Measurements from ENCODE around the gene TSHZ2.

TSHZ2 gene

DNA sequence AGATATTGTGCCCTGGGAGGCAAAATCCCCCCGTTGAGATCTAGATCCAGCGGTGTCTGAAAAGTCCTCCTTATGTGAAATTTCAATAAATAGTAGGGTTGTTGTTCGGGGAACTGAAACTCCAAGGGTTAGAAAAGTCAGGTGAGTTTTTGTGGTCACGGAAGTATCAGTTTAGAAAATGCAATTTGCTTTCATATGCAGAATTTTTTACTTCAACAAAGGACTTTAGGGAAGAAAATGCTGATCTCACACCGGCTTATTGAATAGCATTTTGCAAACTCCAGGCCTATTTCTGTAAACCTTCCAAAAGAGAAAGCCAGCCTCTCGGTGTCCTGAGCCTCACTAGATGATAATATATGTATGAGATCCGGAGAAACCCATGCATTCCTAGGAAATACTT, 254.7 kb downstream of the TSHZ2 start:
- DNase-seq: no peak

- no peak for DNase-seq
Measured at GRCh38 chr20:53227523-53227922, 255.4 kb downstream of the TSHZ2 start.

DNA sequence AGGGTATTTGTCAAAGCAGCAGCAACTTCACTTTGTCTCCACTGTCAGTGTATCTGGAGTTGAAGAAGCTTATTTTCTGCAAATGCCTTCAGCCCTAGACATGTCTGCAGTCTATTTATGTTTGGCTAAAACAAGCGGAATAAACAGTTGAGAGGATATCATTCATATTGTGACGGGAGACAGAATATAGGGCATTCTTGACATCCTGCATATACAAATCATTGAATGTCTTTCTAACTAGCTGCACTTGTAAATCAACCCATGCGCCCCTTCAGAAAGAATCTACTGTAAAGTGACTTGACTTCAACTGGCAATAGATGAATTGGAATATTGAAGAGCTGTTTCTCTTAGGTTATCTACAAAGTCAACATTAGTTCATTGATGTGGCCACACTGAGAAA, 258.9 kb downstream of the TSHZ2 start:
- DNase-seq: no peak

DNA sequence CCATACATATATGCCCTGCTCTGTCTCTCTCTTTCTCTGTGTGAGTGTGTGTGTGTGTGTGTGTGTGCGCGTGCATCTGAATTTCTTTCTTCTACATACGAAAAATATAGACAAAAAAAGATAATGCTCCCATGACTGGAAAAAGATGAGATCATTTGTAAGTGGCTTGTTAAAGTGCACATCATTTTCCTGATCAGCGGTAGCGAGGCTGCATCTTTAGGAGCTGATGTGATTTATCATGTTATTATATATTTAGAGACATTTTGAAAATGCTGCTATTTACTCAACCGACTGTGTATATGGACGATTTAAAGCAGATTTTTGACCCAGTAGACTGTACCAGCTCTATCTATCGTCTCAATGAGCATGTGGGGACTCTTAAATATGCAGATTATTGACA, 265.3 kb downstream of the TSHZ2 start:
- DNase-seq: no peak

GRCh38 chr20:53238121-53238660, 266.0 kb downstream of the TSHZ2 start:
- DNase-seq: no peak

DNA sequence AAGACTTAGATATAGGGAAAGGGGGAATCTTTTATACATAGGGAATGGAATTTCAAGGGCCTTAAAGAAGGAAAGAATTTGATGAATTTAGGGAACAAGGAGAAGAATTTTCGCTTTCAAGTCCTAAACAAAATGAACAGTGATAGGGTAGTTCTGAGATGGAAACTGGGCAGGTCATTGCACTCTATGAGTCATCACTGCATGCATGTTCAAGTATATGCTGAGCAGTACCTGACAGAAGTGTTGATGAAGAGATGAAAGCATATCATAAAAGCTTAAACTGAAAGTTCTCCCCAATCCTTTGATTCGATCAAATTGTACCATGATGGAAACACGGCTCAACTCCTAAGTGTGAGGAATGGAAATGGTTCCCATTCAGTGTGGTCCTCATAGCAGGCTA, 271.0 kb downstream of the TSHZ2 start:
- no peak for DNase-seq

DNA sequence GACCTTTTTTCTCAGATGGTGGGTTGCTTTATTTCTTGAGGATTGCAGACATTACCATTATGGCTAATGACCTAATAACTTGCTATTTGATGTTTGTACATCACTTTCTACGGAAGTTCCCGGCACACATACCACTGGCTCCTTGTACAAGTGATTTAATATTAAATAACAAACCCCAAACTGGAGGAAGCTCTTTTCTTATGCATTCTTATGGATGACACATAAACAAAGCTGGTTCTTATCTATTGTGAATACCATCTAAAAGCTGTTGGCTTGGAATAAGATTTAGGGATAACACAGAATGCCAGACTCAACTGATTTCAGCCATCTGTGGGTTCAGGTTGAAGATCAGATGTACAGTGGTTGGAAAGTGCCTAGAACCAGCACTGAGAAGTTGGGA, 272.6 kb downstream of the TSHZ2 start:
- no peak for DNase-seq

GRCh38 chr20:53245574-53245973, 273.4 kb downstream of the TSHZ2 start:
- DNase-seq: no peak

DNA sequence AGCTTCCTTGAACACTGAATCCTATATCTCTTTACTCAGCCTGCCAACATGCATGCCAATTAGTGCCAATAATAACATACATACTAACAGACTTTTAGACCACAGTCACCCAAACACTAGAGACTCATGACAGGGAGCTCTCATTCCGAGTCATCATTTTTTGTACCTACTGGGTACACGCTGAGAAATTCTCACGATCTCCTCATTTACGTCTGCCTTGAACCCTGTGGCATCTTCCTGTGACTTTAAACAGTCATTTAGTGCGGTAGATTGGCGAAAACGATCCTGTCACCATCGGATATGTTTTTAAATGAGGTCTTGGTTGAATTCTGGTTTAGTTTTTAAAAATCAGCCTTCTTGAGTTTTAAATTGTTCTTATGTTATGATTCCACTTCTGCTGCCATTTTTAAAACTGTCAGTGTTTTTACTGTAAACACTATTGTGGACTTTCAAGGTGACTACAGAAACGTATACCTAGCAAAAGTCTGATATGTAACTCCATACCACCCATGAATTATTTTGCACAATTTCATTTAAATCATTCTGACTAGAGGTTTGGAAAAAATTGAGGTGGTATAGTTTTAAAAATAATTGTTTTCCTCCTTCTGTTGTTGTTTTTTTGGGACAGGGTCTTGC, 275.4 kb downstream of the TSHZ2 start:
- no peak for DNase-seq

- no peak for DNase-seq
Measured at GRCh38 chr20:53250456-53250855, 278.3 kb downstream of the TSHZ2 start.

DNA sequence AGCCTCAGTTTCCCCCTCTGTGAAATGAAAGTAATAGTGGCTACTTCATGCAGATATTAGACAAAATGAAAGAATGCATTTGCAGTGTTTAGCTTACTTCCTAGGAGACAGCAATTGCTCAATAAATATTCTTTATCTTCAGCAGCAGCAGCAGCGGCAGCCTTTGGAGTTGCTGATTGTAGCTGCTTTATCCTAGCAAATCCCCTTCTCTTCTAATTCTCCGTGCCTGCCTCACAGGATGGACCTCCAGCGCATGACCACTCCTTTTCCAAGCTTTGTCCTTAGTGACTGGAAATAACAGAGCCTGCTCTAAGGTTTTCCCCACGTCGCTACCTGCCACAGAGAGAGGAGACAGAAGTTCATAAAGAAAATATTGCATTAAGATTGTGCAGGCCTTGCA, 279.8 kb downstream of the TSHZ2 start:
- DNase-seq: no peak

DNA sequence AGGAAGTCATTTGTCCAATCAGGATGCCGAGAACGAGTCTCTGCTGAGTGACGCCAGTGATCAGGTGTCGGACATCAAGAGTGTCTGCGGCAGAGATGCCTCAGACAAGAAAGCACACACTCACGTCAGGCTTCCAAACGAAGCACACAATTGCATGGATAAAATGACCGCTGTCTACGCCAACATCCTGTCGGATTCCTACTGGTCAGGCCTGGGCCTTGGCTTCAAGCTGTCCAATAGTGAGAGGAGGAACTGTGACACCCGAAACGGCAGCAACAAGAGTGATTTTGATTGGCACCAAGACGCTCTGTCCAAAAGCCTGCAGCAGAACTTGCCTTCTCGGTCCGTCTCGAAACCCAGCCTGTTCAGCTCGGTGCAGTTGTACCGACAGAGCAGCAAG, 281.5 kb downstream of the TSHZ2 start:
- no peak for DNase-seq

DNA sequence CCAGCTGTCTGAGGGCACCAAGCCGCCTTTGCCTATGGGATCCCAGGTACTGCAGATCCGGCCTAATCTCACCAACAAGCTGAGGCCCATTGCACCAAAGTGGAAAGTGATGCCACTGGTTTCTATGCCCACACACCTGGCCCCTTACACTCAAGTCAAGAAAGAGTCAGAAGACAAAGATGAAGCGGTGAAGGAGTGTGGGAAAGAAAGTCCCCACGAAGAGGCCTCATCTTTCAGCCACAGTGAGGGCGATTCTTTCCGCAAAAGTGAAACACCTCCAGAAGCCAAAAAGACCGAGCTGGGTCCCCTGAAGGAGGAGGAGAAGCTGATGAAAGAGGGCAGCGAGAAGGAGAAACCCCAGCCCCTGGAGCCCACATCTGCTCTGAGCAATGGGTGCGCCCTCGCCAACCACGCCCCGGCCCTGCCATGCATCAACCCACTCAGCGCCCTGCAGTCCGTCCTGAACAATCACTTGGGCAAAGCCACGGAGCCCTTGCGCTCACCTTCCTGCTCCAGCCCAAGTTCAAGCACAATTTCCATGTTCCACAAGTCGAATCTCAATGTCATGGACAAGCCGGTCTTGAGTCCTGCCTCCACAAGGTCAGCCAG, 283.0 kb downstream of the TSHZ2 start:
- DNase-seq: no peak

GRCh38 chr20:53258741-53259140, 286.6 kb downstream of the TSHZ2 start:
- no peak for DNase-seq

DNA sequence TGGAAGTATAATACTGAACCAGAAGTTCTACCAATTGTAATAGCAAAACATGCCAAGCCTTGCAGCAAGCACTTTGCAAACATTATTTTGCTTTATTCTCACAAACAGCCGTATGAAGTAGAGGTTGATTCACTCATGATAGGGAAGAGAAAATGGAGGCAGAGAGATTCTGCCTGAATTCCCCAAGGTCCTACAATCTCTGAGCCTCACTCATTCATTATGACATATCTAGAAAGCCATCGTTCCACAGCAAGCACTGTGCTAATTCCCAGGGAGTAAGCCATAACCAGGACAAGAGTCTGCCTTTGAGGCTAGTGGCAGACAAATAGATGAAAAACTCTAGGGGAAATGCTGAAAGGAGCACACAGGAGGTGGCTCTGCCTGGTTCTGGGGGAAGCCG, 288.0 kb downstream of the TSHZ2 start:
- DNase-seq: no peak

DNA sequence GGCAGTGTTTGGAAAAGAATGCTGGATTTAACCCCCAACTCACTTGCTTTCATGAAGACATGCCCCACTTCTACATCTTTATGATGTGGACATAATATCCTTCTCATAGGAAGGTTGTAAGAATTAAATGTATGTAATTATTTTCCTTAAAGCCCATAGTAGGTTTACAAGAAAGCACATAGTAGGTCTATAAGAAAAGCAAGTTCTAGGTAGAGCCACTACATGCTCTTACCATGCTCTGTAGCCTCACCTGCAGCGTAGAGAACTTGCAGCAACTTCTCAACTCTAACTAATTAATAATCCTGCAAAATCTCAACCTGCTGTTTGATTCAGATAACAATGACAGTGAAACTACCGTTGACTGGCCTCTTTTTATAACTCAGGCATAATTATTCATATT, 288.4 kb downstream of the TSHZ2 start:
- no peak for DNase-seq

DNA sequence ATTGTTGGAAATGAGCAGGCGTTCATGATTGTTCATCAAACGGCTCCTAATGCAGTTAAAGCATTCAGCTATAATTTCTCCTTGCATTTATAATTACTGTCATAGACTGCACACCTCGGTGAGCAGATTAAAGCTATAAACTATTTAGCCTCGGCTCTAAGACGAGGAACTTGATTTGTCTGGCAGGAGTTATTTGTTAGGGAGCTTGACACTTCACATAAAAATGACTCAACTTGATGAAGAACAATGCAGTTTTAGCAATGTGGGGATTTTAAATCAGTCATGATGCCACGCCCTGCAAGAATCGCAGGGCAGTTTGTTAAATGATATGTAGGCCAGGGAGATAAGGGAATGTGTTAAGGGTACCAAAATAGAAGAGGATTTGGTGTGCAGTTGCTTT, 290.2 kb downstream of the TSHZ2 start:
- no peak for DNase-seq

DNA sequence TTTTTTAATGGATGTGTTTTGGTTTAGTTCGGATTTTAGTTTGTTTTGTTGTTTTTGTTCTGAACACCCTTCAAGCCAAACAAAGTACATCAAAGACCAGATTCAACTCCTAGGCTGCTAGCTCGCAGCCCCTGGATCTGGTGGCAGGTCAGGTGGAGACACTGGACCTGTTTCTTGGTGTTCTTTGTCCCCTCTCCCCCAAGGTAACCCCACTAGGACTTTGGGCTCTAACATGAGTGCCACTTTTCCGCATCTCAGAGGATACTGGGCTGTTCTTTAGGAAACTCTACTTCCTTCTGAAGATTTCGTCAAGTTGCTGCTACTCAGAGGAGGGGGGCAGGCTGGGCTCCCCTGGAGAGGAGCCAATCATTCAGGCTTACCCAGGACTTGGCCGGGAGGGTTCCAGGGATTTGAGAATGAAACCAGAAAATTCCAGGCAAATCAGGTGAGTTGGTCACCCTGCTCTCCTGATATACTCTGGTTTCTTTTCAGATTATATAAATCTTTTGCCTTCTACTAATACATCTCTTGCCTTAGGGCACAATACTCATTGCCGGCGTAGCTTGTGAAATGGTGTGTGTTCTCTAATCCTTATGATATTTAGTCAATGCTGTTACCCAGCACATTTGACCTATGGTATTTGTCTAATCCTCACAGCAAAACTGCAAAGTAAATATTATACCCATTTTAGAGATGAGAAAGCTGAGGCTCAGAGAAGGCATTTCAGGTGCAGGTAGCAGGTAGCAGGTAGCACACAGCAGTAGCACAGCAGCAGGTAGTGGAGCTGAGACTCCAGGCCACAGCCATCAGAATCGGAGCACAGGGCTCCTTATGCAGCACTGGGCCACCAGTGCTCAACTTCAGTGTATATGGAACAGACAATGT, 291.6 kb downstream of the TSHZ2 start:
- no peak for DNase-seq

DNA sequence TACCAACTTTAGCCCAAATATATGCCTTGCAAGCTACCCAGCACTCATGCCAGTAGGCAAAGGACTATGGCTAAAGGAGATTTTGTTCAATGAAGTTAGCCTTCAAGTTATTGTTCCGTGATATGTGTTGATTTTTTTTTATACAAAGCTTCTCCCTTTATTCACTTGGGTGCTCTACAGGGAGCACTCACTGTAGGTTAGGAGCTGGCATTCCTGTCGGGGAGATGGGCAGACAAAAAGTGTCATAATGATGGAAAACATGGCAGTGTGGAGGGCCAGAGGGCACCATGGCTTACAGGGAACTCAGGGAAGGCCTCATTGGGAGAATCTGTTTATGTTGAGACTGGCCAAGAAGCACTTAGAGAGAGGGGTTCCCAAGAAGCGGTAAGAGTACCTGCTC, 292.4 kb downstream of the TSHZ2 start:
- no peak for DNase-seq

DNA sequence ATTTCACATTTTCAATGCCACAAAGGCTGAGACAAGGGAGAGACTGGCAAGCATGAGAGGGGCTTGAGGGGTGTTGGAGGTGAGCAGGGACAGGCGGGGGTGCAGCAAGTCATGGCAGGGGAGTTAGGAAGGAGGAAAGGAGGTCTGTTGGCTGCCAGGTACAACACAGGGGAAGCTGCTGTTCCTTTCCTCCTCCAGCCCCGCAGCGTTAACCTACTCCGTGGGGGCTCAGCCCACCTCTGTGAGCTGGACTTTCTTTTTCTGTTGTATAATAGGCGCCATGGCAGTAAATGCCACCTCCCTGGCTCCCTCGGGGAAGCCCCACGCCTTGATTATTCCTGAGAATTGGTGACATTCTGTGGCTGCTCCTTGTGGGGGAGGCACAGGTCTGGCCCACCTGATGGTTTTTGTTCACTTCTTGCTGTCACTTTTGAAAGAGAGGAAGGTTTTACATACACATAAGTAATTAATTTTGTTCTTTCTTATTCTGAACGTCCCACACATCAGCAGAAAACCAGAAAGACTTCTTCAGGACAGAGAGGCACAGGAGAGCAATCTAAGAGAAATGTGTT, 293.2 kb downstream of the TSHZ2 start:
- peak in 1 of 58 donors; percentile 7 for DNase-seq

DNA sequence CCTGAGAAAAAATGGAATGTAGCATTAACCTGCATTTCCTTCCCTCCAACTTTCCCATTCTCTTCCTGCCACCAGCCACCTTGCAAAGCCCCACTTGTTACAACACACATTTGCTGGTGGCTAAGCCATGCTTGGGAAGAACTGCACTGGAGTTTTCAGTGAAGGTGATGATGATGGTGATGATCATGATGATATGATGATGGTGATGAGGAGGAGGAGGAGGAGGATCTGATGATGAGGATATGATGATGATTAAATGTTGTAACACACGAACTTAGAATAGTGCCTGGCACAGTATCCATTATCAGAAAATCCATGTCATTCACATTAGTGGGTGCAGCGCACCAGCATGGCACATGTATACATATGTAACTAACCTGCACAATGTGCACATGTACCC, 297.2 kb downstream of the TSHZ2 start:
- no peak for DNase-seq

GRCh38 chr20:53270792-53271375, 298.7 kb downstream of the TSHZ2 start:
- no peak for DNase-seq

All from anterior cingulate cortex (tissue), 58 donors.